GM12872 (cell line): ENCODE data around the gene ZNF761.

Experiments used
- CTCF ChIP-seq: IDR thresholded peaks from 3 replicates; pipeline ENCODE4 v1.5.1; 2011; ENCODE audit warnings: low read depth, mild to moderate bottlenecking, low read length, moderate library complexity; ENCODE audit not compliant: insufficient read depth

The ZNF761 gene

GRCh38 chr19:53492153-53492552, 60.4 kb downstream of the ZNF761 start:
- no peak for TF ChIP-seq CTCF

- no peak for TF ChIP-seq CTCF
Observed at GRCh38 chr19:53504885-53505284, 73.1 kb downstream of the ZNF761 start.

GRCh38 chr19:53506728-53507127, 74.9 kb downstream of the ZNF761 start:
- no peak for TF ChIP-seq CTCF
